HEK293T (cell line): ENCODE data around the gene PATE2.

Experiments
- ARNT ChIP-seq: fragments of 450-650 bp; IDR thresholded peaks from 2 replicates; pipeline ENCODE4 v1.6.1; 2017; ENCODE audit warnings: mild to moderate bottlenecking
- CTBP1 ChIP-seq: fragments of 450-650 bp; IDR thresholded peaks from 2 replicates; pipeline ENCODE4 v1.6.1; 2016; ENCODE audit warnings: borderline replicate concordance
- ELF4 ChIP-seq: fragments of 450-650 bp; IDR thresholded peaks from 2 replicates; pipeline ENCODE4 v1.6.1; 2017; ENCODE audit warnings: antibody characterized with exemption
- FOXA1 ChIP-seq: fragments of 450-650 bp; IDR thresholded peaks from 2 replicates; pipeline ENCODE4 v1.6.1; 2016; ENCODE audit warnings: mild to moderate bottlenecking
- LEF1 ChIP-seq: fragments of 450-650 bp; IDR thresholded peaks from 2 replicates; pipeline ENCODE4 v1.6.1; 2017; ENCODE audit warnings: mild to moderate bottlenecking, borderline replicate concordance
- PKNOX1 ChIP-seq: fragments of 450-650 bp; IDR thresholded peaks from 2 replicates; pipeline ENCODE4 v1.6.1; 2016
- SP1 ChIP-seq: fragments of 450-650 bp; IDR thresholded peaks from 2 replicates; pipeline ENCODE4 v1.6.1; 2017
- ZNF384 ChIP-seq: fragments of 450-650 bp; IDR thresholded peaks from 2 replicates; pipeline ENCODE4 v1.6.1; 2016

- TF ChIP-seq SP1: no peak
- TF ChIP-seq ZNF384: no peak
- no peak for TF ChIP-seq CTBP1
- no peak for TF ChIP-seq ARNT
- TF ChIP-seq LEF1: no peak
- no peak for TF ChIP-seq FOXA1
- no peak for TF ChIP-seq PKNOX1
- no peak for TF ChIP-seq ELF4
Observed at GRCh38 chr11:125770583-125770982, 8.0 kb downstream of the PATE2 start.
